Omental fat pad (tissue), 4 donors: ENCODE results near the gene CSF2. TPM values are rescaled to one million over a fixed set of nuclear protein-coding genes. Genes with fewer than 3 reads are reported as not detected.

Experiments
- ATAC-seq: fragments of 150-250 bp; one replicate; pipeline ENCODE4 v1.9.1; 2016; ENCODE audit warnings: mild to moderate bottlenecking, moderate library complexity; ENCODE audit not compliant: low FRiP score
- DNase-seq: peaks from one replicate; pipeline ENCODE4 v3.0.0-alpha.2; 2019; ENCODE audit warnings: low spot score
- CTCF ChIP-seq, 3 donors: fragments of 450-650 bp; IDR thresholded peaks; one replicate each; pipeline ENCODE4 v1.5.1; 2016 to 2017; ENCODE audit warnings: antibody characterized with exemption in 3 of 3, mild to moderate bottlenecking in 3 of 3, moderate library complexity in 2 of 3
- total RNA-seq, 4 donors: library from RNA; depleted of rRNA; stranded (reverse); fragments of >200 nt; gene quantifications; one replicate each; pipeline ENCODE4 v1.1.0, GENCODE V29; 2016

The CSF2 gene
- total RNA-seq, 4 donors from 2014 or later = not detected

- no peak for DNase-seq
- no peak for ATAC-seq
- TF ChIP-seq CTCF (IDR thresholded peaks at IDR 0.05) = no peak
Observed at GRCh38 chr5:132095424-132095972, 21.9 kb downstream of the CSF2 start.

DNA sequence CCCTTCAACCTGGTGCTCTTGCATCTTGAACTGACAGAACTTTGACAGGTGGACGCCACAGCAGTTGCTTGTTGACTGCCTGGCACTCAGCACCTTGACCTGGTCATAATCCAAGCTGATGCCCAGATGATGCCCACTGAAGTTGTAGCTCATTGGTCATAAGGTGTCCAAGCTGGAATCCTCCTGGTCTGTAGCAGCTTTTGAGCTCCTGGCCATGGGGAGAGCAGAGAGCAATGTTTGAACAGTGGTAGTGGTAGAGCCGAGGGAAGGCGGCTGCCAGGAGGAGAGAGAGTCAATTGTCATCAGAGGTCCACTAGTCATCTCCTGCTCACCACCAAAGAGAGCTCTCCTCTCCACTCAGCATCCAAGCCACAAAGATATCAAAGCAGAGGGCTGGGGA lies 23.3 kb downstream of the CSF2 start:
- no peak for TF ChIP-seq CTCF (IDR thresholded peaks at IDR 0.05)
- ATAC-seq = no peak
- DNase-seq = no peak

DNA sequence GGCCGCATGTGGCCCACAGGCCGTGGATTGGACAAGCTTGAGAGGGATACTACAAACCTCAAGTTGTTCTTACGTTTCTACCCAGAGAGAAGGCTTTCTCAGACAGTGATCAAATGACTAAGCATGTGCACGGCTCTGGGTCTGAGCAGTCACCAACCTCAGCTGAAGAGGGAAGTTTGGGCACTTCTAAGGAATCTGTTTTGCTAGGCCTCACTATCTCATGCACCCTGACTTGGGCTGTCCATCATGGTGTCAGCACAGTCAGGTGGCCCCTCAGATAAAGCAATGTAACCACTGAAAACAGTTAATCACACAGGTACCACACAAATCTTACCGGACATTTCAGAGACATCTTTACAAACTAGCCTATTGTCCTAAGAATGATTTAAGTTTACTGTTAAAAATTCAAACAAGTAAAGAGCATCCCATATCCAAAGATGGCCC lies 24.6 kb downstream of the CSF2 start:
- ATAC-seq (no peak), DNase-seq (no peak)
- no peak for TF ChIP-seq CTCF (IDR thresholded peaks at IDR 0.05)

DNA sequence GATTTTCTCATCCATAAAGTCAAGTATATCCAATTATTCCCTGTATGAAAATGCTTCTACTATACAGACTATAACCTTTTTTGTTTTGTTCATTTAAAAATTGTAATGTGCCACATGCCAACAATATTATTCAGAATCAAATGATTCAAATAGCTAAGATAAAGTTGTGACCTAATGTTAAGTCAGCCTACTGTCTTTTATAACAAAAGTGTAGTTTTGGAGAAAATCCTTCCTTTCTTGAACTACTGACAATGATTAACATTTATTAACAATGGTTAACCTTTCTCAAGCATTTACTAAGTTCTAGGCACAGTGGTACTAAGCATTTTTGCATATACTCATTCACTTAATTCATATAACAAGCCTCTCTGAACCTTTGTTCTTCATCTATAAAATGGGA lies 25.0 kb downstream of the CSF2 start:
- ATAC-seq (no peak), DNase-seq (no peak)
- TF ChIP-seq CTCF (IDR thresholded peaks at IDR 0.05) = no peak

DNA sequence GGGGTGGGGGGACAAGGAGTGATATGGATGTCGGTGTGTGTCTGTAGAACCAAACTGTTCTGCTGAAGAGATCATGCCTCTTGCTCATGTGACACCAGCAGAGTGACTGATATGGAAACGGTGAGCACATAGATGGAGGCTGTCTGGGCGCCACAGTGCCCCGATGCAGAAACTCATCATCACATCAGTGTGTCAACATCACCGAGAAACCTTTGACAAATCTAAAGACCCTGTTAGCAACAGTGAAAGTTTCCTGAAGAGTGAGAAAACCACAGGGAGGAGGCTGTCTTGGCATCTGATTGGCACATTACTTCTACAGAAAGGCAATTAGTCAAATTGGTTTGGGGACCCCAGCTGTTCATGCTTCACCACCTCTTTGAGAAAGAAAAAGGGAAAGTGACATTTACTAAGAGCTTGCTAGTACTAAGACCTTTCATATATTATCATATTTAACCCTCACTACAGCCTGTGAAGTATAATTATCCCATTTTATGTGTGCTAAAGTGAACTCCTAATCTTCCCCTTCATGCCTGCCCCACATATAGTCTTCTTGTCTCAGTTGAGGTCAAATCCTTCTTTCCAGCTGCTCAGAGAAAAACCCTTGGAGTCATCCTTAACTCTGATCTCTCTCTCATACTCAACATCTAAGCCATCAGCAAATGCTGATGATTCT lies 25.6 kb downstream of the CSF2 start:
- DNase-seq (no peak), ATAC-seq (no peak)
- no peak for TF ChIP-seq CTCF (IDR thresholded peaks at IDR 0.05)

DNA sequence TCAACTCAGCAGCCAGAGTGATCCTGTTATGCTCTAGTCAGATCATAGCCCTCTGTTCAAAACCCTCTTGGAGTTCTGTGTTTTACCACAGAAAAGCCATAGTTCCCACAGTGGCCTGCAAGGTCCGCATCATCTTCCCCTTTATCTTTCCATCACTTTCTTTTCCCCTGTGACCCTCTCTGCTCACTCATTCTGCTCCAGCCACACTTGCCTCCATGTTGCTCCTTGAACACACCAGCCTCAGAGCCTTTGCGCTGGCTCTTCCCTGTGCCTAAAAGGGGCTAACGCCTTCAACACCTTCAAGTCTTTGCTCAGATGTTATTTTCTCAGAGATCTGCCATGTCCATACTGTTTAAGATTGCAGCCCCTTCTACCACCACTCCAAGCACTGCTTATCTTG lies 26.3 kb downstream of the CSF2 start:
- DNase-seq (no peak), ATAC-seq (no peak)
- TF ChIP-seq CTCF (IDR thresholded peaks at IDR 0.05) = no peak

DNA sequence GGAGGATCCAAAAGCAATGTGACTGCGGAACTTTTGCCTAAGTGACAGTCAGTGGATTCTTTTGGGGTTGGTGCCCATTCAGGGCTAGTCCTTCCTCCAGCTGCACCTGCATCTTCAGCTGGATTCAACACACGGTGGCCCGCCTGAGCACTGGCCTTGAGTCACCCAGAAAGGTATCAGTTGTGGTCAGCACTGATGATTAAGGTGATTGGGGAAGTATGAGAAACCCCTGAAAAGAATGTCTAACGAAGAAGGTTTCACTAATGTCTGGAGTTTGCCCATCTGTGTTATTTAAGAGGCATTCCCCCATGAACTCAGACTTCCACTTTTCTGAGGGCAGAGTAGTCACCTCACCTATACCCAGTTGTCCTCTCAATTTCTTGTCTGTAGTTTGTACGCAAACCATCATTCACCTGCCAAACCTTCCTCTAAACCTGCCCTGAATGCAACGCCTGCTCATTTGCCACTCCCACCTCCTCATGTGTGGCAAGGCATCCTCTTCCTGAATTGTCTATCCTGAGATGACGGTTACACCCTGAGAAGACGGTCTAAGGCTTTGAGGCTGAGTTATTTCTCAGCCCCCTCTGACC lies 27.2 kb downstream of the CSF2 start:
- ATAC-seq (no peak), DNase-seq (no peak)
- TF ChIP-seq CTCF (IDR thresholded peaks at IDR 0.05) = no peak
